ENCODE measurements around the gene TIMM22.

The TIMM22 gene

GRCh38 chr17:1001640-1002411 is 4.9 kb downstream of the TIMM22 start:
- no peak for DNase-seq (ENCODE audit: low read depth in 2 of 2)

- no peak for DNase-seq (ENCODE audit: low read depth in 2 of 2)
Measured at GRCh38 chr17:1002412-1002753, 5.5 kb downstream of the TIMM22 start.

GRCh38 chr17:1002771-1003555 is 6.0 kb downstream of the TIMM22 start:
- no peak for DNase-seq (ENCODE audit: low read depth in 2 of 2)

DNA sequence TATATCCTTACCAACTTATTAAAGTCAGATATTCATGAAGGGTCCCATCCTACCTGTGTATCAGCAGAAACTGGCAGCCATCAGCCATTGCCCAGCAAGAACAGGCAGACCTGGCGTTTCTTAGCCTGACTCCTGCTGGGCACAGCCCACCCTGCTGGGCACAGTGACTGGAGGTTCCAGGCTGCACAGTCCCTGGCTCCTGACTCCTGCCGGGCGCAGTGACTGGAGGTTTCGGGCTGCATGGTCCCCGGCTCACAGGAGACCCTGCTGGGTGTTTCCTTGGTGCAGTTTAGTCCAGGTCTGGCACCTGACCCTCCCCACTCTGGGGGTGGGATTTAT is 6.7 kb downstream of the TIMM22 start:
- DNase-seq (ENCODE audit: low read depth in 2 of 2), result no peak

- DNase-seq (ENCODE audit: low read depth in 2 of 2), result no peak
Measured at GRCh38 chr17:1003972-1004768, 7.2 kb downstream of the TIMM22 start.

GRCh38 chr17:1004769-1005295 is 7.9 kb downstream of the TIMM22 start:
- no peak for DNase-seq (ENCODE audit: low read depth in 2 of 2)

DNA sequence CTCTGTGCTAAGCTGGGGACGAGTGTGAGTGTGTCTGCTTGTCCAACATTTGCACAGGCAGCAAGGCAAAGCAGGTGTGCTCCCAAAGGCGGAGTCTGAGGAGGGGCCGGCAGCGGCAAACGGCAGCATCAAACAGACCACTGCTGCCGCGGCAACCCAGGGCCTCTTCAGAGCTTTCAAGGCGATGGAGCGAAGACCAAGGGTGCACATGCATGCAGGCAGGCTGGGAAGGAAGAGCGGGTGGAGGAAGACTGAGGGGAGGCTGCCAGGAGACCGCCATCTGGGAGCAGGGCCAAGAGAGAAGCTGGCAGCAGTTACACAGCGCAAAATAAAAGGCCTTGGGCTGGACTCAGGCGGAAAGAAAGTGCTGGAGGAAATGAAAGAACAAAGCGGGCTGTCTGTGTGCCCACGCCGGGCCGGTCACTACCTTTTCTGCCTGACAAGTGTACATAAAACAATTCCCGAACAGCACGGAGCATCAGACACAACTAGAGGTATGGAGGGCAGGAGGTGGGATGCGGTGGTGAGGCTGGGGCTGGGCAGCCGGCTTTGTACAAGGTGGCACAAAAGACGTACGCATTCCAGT is 8.5 kb downstream of the TIMM22 start:
- no peak for DNase-seq (ENCODE audit: low read depth in 2 of 2)

- DNase-seq (ENCODE audit: low read depth in 2 of 2), result no peak
Measured at GRCh38 chr17:1006054-1006453, 9.1 kb downstream of the TIMM22 start.

- DNase-seq (ENCODE audit: low read depth in 2 of 2), result no peak
Measured at GRCh38 chr17:1007310-1008007, 10.5 kb downstream of the TIMM22 start.

GRCh38 chr17:1008008-1008761 is 11.3 kb downstream of the TIMM22 start:
- DNase-seq (ENCODE audit: low read depth in 2 of 2), result no peak

DNA sequence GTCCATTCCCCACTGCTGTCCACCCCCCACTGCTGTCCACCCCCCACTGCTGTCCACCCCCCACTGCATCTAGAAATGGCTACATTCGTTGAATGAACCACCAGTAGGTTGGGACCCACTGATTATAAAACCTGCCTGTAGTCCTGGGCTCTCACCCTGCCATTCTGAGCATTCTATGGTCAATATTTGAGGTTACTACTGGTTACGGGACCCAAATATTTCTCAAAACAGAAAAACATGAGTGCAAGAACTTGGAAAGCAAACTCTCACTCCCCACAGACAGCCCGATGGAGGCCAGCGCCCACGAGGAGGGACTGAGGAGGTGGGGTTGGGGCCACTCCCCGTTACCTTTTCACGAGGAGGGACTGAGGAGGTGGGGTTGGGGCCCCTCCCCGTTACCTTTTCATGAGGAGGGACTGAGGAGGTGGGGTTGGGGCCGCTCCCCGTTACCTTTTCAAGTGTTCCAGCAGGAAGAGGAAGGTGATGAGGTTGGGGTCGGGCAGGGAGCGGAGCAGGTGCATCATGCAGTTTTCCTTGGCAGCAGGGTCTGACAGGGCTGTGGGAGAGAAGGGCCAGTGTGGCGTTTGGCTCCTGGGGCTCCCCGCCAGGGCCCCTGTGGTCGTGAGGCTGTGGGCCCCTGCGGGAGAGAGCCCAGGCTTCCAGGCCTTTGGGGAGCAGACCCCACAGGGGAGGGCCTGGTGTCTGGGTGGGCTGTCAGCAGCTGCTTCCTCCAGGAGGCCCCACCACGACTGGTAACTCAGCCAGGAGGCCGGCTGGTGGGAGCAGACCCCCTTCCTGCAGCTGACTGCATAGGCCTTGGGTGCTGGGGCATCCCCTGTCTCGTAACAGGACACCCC is 12.5 kb downstream of the TIMM22 start:
- DNase-seq (ENCODE audit: low read depth in 2 of 2), result no peak

DNA sequence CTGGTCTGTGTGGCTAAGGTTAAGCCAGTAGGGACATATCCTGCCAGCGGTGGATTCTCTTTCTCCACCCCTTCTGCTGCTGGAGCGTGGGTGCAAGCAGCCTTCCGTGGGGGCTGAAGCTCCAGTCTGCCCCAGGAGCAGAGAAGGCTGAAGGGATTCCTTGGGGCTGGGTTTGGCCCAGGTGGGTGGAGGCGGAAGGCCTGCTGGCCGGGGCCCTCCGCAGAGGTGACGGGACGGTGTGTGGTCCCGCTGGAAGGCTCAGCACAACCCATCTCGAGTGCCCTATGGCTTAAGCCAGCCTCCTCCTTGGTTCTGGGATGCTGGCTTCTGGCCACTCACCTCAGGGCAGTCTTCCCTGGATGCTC is 13.1 kb downstream of the TIMM22 start:
- DNase-seq (ENCODE audit: low read depth in 2 of 2), result no peak

DNA sequence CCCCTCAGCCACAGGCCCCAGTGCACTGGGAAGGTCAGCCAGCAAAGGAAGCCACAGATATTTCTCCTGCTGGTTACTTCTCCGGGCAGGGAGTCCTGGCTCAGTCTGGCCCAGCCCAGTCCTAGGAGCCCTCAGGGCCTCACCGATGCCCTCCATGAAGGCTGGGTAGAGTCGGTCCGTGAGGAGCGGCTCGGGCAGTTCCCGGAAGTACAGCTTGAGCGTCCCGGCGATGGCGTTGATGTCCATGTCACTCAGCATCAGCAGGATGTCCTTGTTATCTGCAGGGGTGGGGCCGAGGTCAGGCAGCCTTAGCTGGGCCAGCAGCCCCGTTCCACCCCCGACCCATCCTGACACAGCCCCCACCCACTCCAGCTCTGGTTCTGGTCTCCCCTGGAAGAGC is 13.7 kb downstream of the TIMM22 start:
- DNase-seq (ENCODE audit: low read depth in 2 of 2), result no peak

DNA sequence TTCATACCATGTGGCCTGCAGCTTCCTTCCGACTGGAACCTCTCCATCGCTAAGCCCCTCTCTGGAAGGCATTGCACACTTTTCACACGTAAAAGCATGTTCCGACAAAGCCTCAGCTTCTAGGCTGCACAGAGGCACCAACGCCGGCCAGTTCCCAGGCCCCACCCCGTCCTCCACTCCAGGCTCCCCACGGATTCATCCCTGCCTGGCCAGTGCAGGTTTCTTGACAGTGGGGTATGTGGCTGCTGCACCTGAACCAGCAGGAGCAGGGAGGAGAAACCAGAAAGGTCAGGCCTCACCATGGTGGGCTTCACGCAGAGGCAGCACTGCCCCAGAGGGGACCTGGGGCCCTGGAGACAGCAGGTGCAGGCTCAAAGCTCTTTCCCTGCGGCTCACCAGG is 14.2 kb downstream of the TIMM22 start:
- DNase-seq (ENCODE audit: low read depth in 2 of 2), result no peak

DNA sequence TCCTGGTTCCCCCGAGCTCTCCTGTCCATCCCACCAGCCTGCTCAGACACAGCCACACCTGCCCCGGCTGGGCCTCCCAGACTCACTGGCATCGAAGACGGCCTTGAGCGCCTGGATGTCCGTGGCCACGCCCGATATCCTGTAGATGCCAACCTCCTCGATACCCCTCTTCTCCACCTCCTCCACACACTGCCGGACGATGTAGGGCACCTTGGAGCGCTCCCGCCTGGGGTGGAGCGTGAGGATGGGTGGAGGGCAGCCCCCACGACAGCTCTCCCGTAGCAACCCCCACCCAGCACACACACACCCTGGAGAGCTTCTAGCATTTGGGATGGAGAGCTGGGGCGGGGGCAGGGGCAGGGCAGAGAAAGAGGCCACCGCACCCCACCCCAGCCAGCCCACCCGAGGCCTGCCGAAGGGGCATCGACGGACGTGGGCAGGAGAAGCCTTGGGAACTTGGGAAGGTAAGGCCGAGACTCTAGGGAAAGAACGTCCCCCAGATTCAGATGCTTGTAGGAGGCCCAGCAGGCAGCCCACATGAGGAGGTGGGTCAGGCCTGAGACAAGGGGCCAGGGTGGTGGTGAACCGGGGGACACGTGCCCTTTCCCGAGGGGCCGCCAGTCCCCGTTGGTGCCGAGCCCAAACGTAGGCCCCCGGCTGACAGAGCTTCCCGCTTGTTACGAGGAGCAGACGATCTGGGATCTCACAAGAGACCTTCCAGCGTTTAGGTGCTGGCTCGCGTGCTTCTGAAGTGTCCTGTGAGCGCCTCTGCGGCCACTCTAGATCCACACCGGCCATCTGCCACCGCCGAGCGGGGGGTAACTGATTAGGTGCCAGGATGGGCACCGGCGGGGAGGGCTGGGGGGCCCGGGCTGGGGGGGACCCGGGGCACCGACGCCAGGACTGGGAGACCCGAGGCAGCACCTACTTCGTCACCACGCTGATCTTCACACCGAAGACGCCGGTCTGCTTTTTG is 15.1 kb downstream of the TIMM22 start:
- DNase-seq (ENCODE audit: low read depth in 2 of 2), result no peak

GRCh38 chr17:1012823-1013728 is 16.1 kb downstream of the TIMM22 start:
- no peak for DNase-seq (ENCODE audit: low read depth in 2 of 2)

- no peak for DNase-seq (ENCODE audit: low read depth in 2 of 2)
Measured at GRCh38 chr17:1013729-1014090, 16.8 kb downstream of the TIMM22 start.

- DNase-seq (ENCODE audit: low read depth in 2 of 2), result no peak
Measured at GRCh38 chr17:1018547-1018946, 21.6 kb downstream of the TIMM22 start.

Measured in stimulated activated CD4-positive, alpha-beta T cell treated with anti-CD3 and anti-CD28 coated beads, Interleukin-4, amount 100 ng/mL, for 48 hours (primary cell).